MM.1S (cell line): Measurements from ENCODE around the gene SLC47A2.

ENCODE experiments used
- EZH2 ChIP-seq: fragments of 300-600 bp; sonication (generic); optimal IDR thresholded peaks from 2 replicates; pipeline ENCODE3; 2017; ENCODE audit warnings: low read depth, mild to moderate bottlenecking, antibody characterized with exemption, low read length, mixed read lengths
- EZH2phosphoT487 ChIP-seq: fragments of 300-600 bp; sonication (generic); IDR thresholded peaks from 2 replicates; pipeline ENCODE4 v1.6.1; 2018; ENCODE audit warnings: antibody characterized with exemption, low read length
- TF ChIP-seq, protein P1 (sequence below): fragments of 300-600 bp; sonication (generic); IDR thresholded peaks from 2 replicates; pipeline ENCODE4 v1.5.1; 2016; ENCODE audit warnings: antibody characterized with exemption, low read length, mixed read lengths

DNA sequence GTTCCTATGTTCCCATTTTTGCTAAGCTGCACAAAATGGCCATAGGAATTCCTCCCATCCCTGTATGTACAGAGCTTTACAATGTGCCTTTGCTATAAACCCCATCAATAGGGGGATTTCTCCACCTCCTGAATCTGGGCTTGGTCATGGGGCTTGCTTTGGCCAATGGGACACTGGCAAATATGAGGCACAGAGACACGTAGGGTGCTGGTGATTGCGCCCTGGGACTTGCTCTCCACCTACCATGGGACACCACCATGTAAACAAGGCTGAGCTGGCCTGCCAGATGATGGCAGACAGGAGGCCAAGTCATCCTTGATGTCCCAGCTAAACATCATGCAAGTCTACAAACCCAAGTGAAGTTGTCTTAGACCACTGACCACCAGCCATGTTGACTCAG is 47.0 kb upstream of the SLC47A2 start:
- TF ChIP-seq, protein P1, sequence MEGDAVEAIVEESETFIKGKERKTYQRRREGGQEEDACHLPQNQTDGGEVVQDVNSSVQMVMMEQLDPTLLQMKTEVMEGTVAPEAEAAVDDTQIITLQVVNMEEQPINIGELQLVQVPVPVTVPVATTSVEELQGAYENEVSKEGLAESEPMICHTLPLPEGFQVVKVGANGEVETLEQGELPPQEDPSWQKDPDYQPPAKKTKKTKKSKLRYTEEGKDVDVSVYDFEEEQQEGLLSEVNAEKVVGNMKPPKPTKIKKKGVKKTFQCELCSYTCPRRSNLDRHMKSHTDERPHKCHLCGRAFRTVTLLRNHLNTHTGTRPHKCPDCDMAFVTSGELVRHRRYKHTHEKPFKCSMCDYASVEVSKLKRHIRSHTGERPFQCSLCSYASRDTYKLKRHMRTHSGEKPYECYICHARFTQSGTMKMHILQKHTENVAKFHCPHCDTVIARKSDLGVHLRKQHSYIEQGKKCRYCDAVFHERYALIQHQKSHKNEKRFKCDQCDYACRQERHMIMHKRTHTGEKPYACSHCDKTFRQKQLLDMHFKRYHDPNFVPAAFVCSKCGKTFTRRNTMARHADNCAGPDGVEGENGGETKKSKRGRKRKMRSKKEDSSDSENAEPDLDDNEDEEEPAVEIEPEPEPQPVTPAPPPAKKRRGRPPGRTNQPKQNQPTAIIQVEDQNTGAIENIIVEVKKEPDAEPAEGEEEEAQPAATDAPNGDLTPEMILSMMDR, result no peak
- TF ChIP-seq EZH2 (no peak), EZH2phosphoT487 (no peak)
